GM18502 (cell line): Measurements from ENCODE around the gene DTD1.

ENCODE experiments used
- ATAC-seq: cut with Tn5 transposase; IDR thresholded peaks from one replicate; pipeline ENCODE4 v1.9.1; 2021; ENCODE audit warnings: mild to moderate bottlenecking; ENCODE audit not compliant: unreplicated experiment, poor library complexity

The DTD1 gene

GRCh38 chr20:18613553-18613952 is 25.7 kb downstream of the DTD1 start:
- ATAC-seq, result no peak

- ATAC-seq, result no peak
Observed at GRCh38 chr20:18614244-18614643, 26.4 kb downstream of the DTD1 start.

- no peak for ATAC-seq
Observed at GRCh38 chr20:18615020-18615650, 27.3 kb downstream of the DTD1 start.

- no peak for ATAC-seq
Observed at GRCh38 chr20:18621004-18621403, 33.1 kb downstream of the DTD1 start.

GRCh38 chr20:18623156-18623910 is 35.5 kb downstream of the DTD1 start:
- no peak for ATAC-seq

GRCh38 chr20:18624948-18625347 is 37.1 kb downstream of the DTD1 start:
- no peak for ATAC-seq

- ATAC-seq, result no peak
Observed at GRCh38 chr20:18625907-18626655, 38.2 kb downstream of the DTD1 start.

GRCh38 chr20:18628330-18628920 is 40.6 kb downstream of the DTD1 start:
- ATAC-seq, result peak; percentile 42

GRCh38 chr20:18632196-18632789 is 44.4 kb downstream of the DTD1 start:
- ATAC-seq, result peak; percentile 94

- no peak for ATAC-seq
Observed at GRCh38 chr20:18633411-18633810, 45.6 kb downstream of the DTD1 start.

GRCh38 chr20:18634501-18634900 is 46.6 kb downstream of the DTD1 start:
- no peak for ATAC-seq

- ATAC-seq, result no peak
Observed at GRCh38 chr20:18635380-18635779, 47.5 kb downstream of the DTD1 start.

- no peak for ATAC-seq
Observed at GRCh38 chr20:18637224-18637623, 49.4 kb downstream of the DTD1 start.

GRCh38 chr20:18638768-18639167 is 50.9 kb downstream of the DTD1 start:
- ATAC-seq, result no peak

- ATAC-seq, result no peak
Observed at GRCh38 chr20:18639501-18639979, 51.7 kb downstream of the DTD1 start.

GRCh38 chr20:18645196-18645745 is 57.4 kb downstream of the DTD1 start:
- ATAC-seq, result no peak

- ATAC-seq, result no peak
Observed at GRCh38 chr20:18645851-18646250, 58.0 kb downstream of the DTD1 start.

- no peak for ATAC-seq
Observed at GRCh38 chr20:18647777-18648176, 59.9 kb downstream of the DTD1 start.

- no peak for ATAC-seq
Observed at GRCh38 chr20:18650224-18650623, 62.4 kb downstream of the DTD1 start.
